Esophagus muscularis mucosa (tissue), 4 donors: ENCODE data around the gene PARD3B.

Source experiments
- CTCF ChIP-seq, 3 experiments: fragments of 200-600 bp in 2 of 3; fragments of 450-650 bp in 1 of 3; sonication (generic) in 2 of 3; IDR thresholded peaks; one replicate each; pipeline ENCODE4 v1.5.1; 2017 to 2019; ENCODE audit warnings: antibody characterized with exemption in 3 of 3, mild to moderate bottlenecking in 2 of 3, moderate library complexity in 1 of 3
- EP300 ChIP-seq: sonication (generic); formaldehyde crosslinking; IDR thresholded peaks from one replicate; pipeline ENCODE4 v1.6.1; 2017; ENCODE audit warnings: antibody characterized with exemption
- POLR2AphosphoS5 ChIP-seq, 2 donors: sonication (generic); formaldehyde crosslinking; IDR thresholded peaks; one replicate each; pipeline ENCODE4 v1.6.1; 2017; ENCODE audit warnings: antibody characterized with exemption in 2 of 2

GRCh38 chr2:205235434-205235833 lies 690.2 kb downstream of the PARD3B start:
- TF ChIP-seq CTCF (IDR thresholded peaks at IDR 0.05): no peak
- no peak for TF ChIP-seq EP300
- TF ChIP-seq POLR2AphosphoS5 (IDR thresholded peaks at IDR 0.05): no peak
